ENCODE measurements around the gene SIRT3. TPM values are rescaled to one million over a fixed set of nuclear protein-coding genes. Genes with fewer than 3 reads are reported as not detected.

Gene SIRT3
- total RNA-seq, 3 donors from 2014 or later (not counting 1 experiment from before 2014, with no cell fraction given) = 20.1 to 24.2 (median 21.2) TPM

- Mint-ChIP-seq H3K27me3 (ENCODE audit: low read depth in 2 of 2) (no peaks in the 10 kb centered on the region), H3K36me3 (no peaks in the 10 kb centered on the region), H3K4me3 (peak overlapping the region; percentile 83), H3K27ac (peak overlapping the region; percentile 89 to 96), H3K4me1 (peaks cover 20 to 40% of the 10 kb centered on the region in 2 donors), H3K9me3 (no peaks in the 10 kb centered on the region)
- no peaks in the 10 kb centered on the region for H3K9me3 ChIP-seq (ENCODE audit: control insufficient read depth, insufficient read depth, low read length)
- H3K36me3 ChIP-seq (ENCODE audit: control insufficient read depth, insufficient read depth, low read length) = no peaks in the 10 kb centered on the region
- intact Hi-C loops (cut with micrococcal nuclease) = loop anchor here (5.0 kb wide), 1 partner anchor 150 kb away; no protein-coding TSS in a partner anchor
- no peak for TF ChIP-seq CTCF (IDR thresholded peaks at IDR 0.05)
- ATAC-seq (peak; percentile 27 to 51 (median 36)), DNase-seq (peak in 1 of 2 donors; percentile 81)
- 15% methylated on average over 17 of the region's 18 CpGs for WGBS (ENCODE audit: insufficient coverage)
- H3K4me3 ChIP-seq (ENCODE audit: low read length) = peak overlapping the region; percentile 63
- H3K27me3 ChIP-seq (ENCODE audit: control insufficient read depth, insufficient read depth, low read length) = no peaks in the 10 kb centered on the region
- peak overlapping the region; percentile 88 for H3K27ac ChIP-seq (ENCODE audit: low read length)
- H3K4me1 ChIP-seq (ENCODE audit: control insufficient read depth, insufficient read depth, low read length) = peaks cover 39% of the 10 kb centered on the region
These were observed 31.4 kb upstream of the SIRT3 start for GRCh38 chr11:267491-267994.

DNA sequence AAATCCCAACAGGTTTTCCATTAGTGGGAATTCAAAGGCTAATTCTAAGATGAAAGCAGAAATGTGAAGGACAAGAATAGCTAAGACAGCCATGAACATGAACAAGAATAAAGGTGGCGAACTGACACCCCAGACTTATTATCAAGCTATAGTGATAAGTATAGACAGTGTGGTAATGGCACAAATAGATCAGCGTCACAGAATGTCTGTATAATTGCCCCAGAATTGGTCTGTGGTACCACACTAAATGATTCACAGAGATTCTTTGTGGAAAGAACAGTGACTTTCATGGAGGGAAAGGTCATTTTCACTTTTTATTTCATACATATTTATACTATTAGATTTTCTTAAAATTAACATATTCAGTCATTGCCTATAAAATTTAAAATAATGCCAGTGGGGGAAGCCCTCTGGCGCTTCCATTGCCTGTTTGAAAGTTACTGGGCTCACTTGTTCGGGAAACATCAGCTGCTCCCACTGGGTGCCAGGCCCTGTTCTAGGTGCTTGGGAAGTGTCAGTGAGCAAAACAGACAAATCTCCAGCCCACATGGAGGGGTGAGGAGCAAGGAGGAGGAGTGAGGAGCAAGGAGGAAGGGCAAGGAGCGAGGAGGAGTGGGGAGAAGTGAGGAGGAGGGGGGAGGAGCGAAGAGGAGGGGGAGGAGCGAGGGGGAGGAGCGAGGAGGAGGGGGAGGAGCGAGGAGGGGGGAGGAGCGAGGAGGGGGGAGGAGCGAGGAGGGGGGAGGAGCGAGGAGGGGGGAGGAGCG, 30.7 kb upstream of the SIRT3 start:
- peak in 1 of 2 donors; percentile 67 for DNase-seq
- peak; percentile 11 to 30 (median 28) for ATAC-seq
- Mint-ChIP-seq H3K36me3 (no peaks in the 10 kb centered on the region), H3K4me3 (peak overlapping the region; percentile 65), H3K27ac (peak overlapping the region; percentile 89 to 96), H3K4me1 (peaks cover 20 to 40% of the 10 kb centered on the region in 2 donors), H3K9me3 (no peaks in the 10 kb centered on the region), H3K27me3 (ENCODE audit: low read depth in 2 of 2) (no peaks in the 10 kb centered on the region)
- Histone ChIP-seq H3K9me3 (ENCODE audit: control insufficient read depth, insufficient read depth, low read length) (no peaks in the 10 kb centered on the region), H3K4me1 (ENCODE audit: control insufficient read depth, insufficient read depth, low read length) (peaks cover 39% of the 10 kb centered on the region), H3K4me3 (ENCODE audit: low read length) (no peak overlapping the region), H3K36me3 (ENCODE audit: control insufficient read depth, insufficient read depth, low read length) (no peaks in the 10 kb centered on the region), H3K27me3 (ENCODE audit: control insufficient read depth, insufficient read depth, low read length) (no peaks in the 10 kb centered on the region), H3K27ac (ENCODE audit: low read length) (peak overlapping the region; percentile 34)
- 75% methylated on average over 4 of the region's 13 CpGs for WGBS (ENCODE audit: insufficient coverage)
- intact Hi-C loops (cut with micrococcal nuclease) = loop anchor here (5.0 kb wide), 1 partner anchor 150 kb away; no protein-coding TSS in a partner anchor
- TF ChIP-seq CTCF (IDR thresholded peaks at IDR 0.05) = no peak

GRCh38 chr11:261624-262023, 25.5 kb upstream of the SIRT3 start:
- no peak overlapping the region for H3K27ac Mint-ChIP-seq
- 94% methylated on average over 4 of the region's 4 CpGs for WGBS (ENCODE audit: insufficient coverage)
- H3K36me3 Mint-ChIP-seq = no peaks in the 10 kb centered on the region
- peaks cover 0 to under 1% of the 10 kb centered on the region in 2 donors for H3K4me1 Mint-ChIP-seq
- TF ChIP-seq CTCF (IDR thresholded peaks at IDR 0.05) = no peak
- H3K4me1 ChIP-seq (ENCODE audit: control insufficient read depth, insufficient read depth, low read length) = peaks cover 12% of the 10 kb centered on the region
- intact Hi-C loops (cut with micrococcal nuclease) = no loop called here
- H3K4me3 ChIP-seq (ENCODE audit: low read length) = no peak overlapping the region
- H3K9me3 ChIP-seq (ENCODE audit: control insufficient read depth, insufficient read depth, low read length) = no peaks in the 10 kb centered on the region
- H3K27me3 Mint-ChIP-seq (ENCODE audit: low read depth in 2 of 2) = peaks cover 0 to 3% of the 10 kb centered on the region in 2 donors
- ATAC-seq (no peak), DNase-seq (no peak)
- H3K4me3 Mint-ChIP-seq = no peak overlapping the region
- no peaks in the 10 kb centered on the region for H3K36me3 ChIP-seq (ENCODE audit: control insufficient read depth, insufficient read depth, low read length)
- H3K27me3 ChIP-seq (ENCODE audit: control insufficient read depth, insufficient read depth, low read length) = no peaks in the 10 kb centered on the region
- H3K27ac ChIP-seq (ENCODE audit: low read length) = no peak overlapping the region
- H3K9me3 Mint-ChIP-seq = no peaks in the 10 kb centered on the region

Measured in natural killer cell (primary cell).